ENCODE results near the gene HEXD.

Gene HEXD

DNA sequence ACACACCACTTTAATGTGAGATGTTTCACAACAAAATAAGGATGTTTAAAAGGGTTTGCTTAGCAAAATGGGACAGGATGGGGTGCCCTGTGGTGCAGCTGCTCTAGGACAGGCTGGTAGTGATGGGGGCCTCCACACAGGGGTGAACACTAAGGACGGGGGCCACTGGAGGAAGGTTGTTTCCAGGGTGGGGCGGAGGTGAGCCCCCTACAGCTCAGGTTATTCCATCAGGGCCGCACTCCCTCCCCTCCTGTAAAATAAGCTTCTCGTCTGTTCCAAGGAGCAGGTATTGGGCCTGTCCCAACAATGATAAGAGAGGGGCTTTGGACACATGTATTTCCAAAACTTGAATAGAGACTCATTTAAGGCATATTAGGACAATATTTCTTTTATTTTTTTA is 1.9 kb upstream of the HEXD start:
- FAIRE-seq: no peak

DNA sequence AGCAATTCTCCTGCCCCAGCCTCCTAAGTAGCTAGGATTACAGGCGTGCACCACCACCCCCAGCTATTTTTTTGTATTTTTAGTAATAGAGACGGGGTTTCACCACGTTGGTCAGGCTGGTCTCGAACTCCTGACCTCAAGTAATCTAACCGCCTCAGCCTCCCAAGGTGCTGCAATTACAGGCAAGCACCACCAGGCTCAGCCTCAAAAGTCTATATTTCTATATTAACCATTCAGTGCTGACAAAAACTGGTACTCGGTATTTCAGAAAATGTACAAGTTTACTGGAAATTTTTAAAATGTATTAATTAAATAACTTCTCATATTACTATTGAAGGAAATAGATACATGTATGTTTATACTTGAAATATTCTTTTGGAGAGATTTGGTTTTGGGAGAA is 1.4 kb upstream of the HEXD start:
- no peak for FAIRE-seq

DNA sequence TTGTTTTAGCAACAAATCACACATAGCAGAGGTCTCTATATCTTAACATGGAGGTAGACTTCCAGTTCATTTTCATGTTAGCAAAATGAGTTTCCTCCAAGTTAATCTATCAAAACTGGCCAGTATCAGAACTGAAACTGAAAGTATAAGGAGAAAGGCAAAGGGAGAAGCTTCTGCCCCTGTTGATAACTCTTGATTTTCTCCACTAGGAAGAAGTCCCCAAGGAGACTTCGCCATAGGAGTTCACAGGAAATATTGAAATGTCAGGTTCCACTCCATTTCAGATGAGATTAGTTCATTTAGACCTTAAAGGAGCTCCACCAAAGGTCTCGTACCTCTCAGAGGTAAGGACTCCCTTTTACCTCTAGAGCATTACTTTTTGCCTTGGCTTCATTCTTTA is 1.4 kb downstream of the HEXD start:
- no peak for FAIRE-seq

DNA sequence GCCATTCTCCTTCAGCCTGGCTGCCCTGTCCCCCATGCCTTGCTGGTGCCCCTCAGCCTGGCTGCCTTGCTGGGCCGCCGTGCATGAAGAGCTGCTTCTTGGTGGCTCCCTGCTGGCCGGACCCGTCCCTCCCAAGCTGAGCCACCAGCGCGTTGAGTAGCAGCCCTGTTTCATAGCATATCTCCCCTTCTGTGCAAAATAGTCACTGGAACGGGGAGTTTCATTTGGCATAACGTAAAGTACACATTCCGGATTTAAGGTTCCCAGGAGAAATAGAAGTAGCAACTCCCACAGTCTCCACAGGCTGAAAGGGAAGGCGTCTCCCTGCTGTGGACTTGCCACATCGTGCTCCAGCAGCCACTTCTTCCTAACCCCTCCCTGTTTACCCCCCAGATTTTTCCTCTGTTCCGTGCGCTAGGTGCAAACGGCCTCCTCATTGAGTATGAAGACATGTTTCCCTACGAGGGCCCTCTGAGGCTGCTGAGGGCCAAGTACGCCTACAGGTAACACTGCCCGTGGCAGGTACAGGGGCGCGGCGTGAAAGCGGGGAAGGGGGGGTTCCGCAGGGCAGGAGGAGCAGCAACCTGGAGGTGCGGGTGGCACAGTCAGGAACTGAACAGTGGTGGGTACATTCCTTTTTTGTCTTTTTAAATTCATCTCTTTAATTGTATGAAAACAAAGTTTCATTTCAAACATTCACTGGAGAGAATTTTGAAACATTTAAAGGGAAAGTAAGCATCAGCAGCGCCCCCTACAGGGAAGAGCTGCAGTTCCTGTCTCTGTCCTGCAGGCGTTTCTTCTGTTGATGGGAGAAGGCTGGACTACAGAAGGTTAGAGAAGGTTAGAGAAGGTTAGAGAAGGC is 6.1 kb downstream of the HEXD start:
- no peak for FAIRE-seq

DNA sequence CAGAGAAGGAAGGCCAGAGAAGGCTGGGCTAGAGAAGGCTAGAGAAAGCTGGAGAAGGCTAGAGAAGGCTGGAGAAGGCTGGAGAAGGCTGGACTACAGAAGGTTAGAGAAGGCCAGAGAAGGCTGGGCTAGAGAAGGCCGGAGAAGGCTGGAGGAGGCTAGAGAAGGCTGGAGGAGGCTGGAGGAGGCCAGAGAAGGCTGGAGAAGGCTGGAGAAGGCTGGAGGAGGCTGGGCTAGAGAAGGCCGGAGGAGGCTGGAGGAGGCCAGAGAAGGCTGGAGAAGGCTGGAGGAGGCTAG is 6.7 kb downstream of the HEXD start:
- no peak for FAIRE-seq

DNA sequence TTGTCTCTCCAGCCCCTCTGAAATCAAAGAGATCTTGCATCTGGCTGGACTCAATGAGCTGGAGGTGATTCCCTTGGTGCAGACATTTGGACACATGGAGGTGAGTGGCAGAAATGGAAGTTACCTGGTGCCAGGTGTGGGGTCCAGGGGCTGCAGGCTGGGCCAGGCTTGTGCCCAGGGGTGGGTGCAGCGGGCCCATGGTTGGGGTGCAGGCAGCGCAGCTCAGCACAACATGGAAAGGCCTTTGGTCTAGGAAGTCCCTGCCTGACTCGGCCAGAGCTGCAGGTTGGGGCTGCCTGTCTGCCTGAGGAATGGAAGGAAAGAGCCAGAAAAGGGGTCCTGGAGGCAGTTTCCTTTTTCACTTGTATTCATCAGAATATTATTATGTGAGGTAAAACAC is 10.4 kb downstream of the HEXD start:
- no peak for FAIRE-seq

DNA sequence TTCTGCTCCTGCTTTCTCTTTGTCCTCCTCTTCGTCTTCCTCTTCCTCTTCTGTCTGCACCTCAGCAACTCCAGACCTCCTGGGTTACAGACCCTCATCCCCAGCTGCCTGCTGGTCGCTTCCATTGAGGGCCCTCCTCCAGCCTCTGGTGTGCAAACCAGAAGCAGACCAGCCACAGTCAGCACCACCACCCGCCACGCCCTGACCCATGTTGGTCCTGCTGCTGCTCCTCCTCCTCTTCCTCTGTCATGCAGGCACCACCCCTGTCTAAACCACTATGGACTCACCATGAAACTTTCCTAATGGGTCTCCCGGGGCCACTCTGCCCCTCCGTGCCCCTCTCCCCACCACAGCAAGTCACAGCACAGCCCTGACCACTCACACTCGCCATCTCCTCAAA is 11.7 kb downstream of the HEXD start:
- FAIRE-seq: no peak

DNA sequence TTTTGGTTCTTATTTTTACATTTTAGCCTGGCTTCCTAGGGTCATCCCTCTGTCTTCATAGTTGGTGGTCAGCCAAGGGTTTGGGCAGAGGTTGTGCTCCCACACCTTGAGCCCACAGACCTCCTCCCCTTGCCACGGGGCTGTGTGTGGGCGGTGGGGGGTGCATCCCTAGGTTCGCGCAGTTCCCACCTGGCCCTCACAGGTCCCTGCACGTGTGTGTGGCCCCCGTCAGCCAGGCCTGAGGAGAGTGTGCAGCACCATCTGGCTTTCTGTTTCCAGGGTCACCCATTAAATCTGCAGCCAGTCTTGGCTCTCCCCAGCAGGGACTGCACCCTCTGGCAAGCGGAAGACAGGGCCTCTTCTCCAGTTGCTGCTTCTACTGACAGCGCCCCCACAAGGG is 13.9 kb downstream of the HEXD start:
- no peak for FAIRE-seq

DNA sequence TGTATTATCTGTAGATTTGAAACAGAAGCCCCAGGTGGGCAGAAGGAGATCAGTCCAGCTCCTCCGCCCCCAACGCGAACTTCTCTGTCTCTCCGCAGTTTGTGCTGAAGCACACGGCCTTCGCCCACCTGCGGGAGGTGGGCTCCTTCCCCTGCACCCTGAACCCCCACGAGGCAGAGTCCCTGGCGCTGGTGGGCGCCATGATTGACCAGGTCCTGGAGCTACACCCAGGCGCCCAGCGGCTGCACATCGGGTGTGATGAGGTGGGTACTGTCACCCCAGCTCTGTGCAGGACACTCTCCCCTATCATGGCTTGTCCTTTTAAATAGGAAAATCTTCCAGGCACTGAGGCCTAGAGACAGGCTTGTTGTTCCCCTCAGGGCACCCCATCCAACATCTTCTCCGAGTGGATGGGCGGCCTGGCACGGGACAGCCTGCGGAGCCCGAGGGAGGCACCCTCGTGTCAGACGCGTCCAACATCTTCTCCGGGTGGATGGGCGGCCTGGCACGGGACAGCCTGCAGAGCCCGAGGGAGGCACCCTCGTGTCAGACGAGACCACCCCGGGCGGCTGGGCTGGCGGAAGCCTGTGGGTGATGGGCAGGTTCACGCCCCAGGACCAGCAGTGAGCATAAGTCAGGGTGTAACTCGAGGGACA is 15.5 kb downstream of the HEXD start:
- no peak for FAIRE-seq

DNA sequence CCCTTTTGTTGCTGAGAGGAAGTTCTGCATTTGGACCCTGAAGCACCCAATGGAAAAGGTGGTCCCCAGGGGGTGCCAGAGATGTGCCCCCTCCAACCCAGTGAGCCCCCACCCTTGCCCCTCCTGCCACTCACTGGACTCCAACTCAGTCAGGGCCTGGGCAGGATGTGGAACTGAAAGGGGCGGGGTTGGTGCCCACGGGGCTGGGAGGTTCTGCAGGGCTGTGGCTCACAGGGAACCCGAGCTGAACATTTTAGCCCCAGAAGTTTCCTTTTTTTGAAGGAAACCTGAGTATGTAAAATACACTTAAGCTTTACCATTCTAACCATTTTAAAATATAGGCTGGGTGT is 16.0 kb downstream of the HEXD start:
- no peak for FAIRE-seq

DNA sequence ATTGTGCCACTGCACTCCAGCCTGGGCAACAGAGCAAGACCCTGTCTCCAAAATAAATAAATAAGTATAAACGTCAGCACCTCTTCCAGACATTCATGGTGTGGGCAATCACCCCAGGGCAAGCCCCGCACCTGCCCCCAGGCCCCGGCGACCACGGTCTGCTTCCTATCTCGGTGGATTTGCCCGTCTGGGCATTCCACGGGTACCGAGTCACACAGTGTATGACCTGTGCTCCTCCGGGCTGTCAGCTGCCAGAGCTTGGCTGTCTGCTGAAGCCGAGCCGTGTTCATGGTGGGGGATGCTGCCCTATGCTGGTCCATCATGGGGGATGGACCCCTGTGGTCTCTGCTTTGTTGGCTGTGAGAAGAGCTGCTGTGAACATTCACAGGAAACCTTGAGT is 17.0 kb downstream of the HEXD start:
- no peak for FAIRE-seq

DNA sequence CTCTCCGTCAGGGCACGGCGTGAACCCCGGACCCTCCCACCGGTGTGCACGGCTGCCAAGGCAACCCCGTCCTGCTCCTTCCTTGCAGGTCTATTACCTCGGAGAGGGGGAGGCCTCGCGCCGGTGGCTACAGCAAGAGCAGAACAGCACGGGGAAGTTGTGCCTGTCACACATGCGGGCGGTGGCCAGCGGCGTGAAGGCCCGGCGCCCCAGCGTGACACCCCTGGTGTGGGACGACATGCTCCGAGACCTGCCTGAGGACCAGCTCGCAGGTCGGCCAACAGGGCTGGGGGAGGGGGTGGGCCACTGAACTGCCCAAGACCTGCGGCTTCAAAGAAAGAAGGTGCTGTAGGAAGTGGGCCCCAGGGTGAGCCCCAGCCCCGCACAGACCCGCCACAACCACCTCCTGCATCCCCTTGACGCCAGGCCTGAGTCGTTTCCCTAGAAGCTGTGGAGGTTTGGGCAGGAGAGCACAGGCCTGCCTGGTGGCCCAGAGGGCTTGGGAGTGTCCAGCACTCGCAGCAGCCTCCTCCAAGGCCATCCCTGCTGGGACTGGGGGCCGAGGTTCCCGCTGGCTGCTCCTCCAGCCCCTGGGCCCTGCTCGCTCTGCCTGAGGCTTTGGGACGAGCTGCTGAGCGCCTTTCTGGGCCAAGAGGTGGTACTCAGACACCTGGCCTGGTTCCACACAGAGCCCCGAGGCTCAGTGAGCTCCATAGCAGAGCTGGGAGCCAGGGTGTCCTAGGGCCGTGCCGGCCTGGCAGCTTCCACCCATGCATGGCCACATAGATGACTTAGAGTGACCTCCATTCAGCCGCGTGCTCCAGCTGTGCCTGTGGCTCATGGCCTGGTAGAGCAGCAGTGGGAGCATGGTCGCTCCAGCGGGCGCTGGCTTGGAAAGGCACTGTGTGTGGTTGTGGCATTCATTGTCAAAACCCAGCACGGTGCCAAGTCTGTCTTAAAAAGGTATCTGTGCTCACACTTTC is 17.7 kb downstream of the HEXD start:
- FAIRE-seq: no peak

DNA sequence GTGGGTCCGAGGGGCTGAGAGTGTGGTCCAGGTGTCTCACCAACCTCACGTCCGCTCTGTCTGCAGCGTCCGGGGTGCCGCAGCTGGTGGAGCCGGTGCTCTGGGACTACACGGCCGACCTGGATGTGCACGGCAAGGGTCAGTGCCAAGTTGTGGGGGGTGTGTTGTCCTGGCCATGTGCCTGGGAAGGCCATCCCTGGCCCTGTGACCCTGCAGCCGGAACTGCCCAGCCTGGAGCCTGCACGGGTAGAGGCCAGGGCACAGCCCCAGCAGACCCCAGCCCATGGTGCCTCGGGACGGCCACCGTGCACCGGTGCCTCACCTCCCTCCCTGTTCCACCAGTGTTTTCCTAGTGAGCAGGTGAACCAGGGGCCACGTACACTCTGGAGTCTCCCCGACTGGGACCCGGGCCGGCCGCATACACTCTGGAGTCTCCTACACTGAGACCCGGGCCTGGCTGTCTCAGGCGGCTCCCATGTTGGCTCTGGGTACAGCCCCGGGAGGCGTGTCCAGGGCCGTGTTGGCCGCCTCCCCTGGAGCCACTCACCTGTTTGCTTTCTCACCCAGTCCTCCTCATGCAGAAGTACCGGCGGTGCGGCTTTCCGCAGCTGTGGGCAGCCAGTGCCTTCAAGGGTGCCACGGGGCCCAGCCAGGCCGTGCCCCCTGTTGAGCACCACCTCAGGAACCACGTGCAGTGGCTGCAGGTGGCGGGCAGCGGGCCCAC is 18.6 kb downstream of the HEXD start:
- no peak for FAIRE-seq

DNA sequence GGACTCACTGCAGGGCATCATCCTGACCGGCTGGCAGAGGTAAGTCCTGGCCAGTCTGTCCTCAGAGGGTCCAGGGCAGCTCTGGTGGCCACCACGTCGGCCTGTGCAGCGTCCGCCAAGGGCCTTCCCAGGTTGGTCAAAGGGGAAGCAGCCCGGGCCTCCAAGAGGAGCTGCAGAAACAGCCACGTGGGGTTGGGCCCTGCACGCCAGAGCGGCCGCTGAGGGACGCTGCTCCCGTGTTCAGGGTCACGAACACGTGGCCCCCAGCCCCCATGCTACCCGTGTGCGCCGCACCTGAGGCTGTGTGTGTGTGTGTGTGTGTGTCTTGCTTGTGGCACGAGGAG is 19.1 kb downstream of the HEXD start:
- FAIRE-seq: no peak

DNA sequence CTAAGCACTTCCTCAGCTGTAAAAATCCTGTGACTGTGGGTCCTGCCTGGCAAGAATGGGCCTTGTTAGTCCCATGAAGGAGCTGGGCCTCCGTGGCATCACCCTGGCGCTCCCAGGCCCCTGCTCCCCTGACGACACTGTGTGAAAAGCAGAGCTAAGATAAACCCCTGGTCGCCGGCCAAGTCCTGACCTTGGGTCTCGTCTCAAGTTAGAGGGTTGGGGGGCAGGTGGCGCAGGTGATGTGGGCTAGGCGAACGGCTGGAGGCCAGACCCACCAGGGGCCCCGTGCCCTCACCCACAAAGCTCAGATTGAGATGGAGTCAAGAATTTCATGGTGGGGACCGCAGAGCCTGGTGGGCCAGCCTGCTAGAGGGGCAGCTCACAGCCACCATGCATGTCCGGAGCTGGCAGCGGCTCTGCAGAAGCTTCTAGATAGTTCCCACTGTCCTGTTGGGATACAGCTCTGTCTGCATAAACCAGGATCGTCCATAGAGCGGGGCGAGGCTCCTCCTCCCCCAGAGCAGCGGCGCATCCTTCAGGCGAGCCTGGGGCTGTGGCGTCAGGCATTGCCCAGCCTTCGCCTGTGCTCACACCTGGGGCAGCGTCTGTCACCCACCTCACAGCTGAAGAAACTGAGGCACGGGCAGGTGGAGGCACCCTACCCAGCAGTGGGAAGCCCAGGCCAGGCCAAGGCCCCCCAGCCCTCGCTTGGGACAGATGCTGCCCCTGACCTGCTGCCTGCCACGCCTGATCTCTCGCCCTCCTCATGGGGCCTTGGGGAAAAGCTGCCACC is 20.4 kb downstream of the HEXD start:
- no peak for FAIRE-seq

DNA sequence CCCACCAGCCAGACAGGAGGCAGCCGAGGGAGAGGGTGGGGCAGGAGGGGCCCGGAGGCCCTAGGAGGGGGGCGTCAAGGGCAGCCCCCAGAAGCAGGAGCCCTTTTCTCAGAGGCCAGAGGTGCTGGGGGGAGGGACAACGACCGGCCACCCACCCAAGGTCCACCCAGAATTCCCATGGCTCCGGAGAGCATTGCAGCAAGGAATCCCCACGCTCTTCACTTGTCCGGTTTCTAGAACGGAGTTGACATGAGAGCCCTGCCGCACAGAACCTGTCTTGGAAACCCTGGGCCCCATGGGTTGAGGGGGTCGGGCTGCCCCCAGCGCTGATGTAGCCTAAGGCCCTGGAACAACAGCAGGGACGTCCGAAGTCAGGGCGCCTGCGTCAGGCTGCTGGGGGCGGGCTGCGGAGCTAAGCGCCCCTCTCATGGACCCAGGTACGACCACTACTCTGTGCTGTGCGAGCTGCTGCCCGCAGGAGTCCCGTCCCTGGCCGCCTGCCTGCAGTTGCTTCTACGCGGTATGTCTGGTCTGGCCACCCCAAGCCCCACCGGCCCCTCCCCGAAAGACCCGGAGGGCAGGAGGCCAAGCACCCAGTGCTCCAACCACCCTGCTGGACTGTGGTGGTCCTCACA is 21.2 kb downstream of the HEXD start:
- FAIRE-seq: no peak

DNA sequence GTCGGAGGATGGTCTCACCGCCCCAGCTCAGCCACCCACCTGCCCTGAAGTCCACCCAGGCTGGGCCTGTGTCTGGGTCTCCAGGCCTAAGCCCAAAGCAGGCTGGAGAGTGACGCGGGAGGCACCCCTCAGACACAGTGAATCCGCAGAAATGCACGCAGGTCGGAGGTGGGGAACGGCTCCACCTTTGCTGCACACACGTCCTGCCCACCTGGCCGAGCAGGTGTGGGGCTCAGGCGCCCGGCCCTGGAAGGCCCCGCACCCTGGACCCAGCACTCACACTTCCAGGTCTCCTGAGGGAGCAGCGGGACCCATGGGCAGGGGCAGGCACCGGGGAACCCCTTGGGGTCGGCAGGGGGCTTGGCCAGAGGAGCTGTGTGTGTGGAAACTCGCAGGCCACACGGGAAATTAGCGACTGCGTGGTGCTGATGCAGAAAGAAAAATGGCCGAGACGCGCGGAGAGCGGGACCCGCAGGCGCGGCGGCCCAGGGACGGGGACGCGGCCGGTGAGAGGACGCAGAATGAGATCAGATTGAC is 21.8 kb downstream of the HEXD start:
- FAIRE-seq: no peak

DNA sequence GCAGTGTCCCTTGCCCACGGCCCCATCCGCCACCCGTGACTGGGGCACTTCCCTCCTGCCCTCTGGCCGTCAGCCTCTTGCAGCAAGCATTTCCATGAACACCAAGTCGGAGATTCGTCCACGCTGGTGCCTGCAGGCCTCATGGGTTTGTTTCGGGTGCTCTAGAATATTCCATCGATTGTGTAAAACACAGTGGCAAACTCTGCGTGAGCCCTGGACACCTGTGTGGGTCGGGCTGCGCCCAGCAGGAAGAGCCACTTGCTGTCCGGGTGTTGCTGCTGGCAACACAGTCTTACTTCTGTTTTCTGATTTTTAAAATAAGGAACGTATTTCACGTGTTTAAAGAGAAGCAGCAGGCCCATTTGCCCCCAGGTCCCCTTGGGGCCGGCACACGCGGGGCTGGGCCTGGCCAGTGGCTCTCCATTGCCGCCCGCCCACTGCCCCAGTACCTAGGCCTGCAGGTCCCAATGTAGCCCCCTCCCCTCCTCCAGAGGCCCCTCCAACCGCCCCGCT is 22.4 kb downstream of the HEXD start:
- FAIRE-seq: no peak

DNA sequence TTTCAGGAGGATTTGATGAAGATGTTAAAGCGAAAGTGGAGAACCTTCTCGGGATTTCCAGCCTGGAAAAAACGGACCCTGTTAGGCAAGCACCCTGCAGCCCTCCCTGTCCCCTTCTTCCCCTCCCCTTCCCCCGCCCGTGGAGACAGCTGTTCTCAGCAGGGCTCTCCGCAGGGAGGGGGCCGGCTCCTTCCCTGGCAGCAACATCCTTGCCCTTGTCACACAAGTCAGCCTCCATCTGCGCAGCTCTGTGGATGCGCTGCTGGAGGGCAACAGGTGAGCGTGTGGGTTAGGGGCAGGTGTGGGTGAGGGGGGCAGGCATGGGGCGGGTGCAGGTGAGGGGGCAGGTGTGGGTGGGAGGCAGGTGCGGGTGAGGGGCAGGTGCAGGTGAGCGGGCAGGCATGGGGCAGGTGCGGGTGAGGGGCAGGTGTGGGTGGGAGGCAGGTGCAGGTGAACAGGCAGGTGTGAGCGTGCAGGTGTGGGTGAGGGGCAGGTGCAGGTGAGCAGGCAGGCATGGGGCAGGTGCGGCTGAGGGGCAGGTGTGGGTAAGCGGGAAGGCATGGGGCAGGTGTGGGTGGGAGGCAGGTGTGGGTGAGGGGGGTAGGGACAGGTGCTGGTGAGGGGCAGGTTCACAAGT is 23.0 kb downstream of the HEXD start:
- no peak for FAIRE-seq

DNA sequence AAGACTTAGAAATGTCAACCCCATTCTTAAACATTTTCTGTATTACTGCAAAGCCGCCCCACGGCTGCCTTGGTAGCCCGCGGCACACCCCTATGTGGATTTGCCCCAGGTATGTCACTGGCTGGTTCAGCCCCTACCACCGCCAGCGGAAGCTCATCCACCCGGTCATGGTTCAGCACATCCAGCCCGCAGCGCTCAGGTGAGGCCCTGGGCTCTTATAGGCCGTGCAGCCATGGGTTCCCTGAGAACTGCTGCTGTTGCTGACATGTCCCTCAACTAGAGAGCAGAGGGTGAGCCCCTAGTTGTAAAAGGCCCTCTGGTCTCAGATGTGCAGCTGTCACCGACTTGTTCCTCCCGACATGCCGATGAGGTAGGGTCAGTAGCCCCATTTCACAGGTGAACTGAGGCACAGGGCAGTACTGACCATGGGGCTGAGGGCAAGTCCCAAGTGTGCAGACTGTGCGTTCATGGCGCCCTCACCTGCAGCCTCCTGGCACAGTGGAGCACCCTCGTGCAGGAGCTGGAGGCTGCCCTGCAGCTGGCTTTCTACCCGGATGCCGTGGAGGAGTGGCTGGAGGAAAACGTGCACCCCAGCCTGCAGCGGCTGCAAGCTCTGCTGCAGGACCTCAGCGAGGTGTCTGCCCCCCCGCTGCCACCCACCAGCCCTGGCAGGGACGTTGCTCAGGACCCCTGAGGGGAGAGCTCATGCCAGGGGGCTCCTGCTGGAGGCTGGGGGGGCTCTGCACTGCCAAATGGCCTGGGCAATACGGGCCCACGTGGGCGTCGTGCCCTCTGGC is 23.7 kb downstream of the HEXD start:
- no peak for FAIRE-seq
